ENCODE measurements around the gene TPM1.

- no peak for TF ChIP-seq CTCF (conservative IDR thresholded peaks at IDR 0.05)
- TF ChIP-seq EZH2 (IDR thresholded peaks at IDR 0.05; ENCODE audit: low read depth): no peak
These were observed 49.5 kb upstream of the TPM1 start for GRCh38 chr15:62993066-62993465.

Data from PC-9 (cell line).